KBM-7 (cell line): ENCODE data around the gene IP6K1.
"Not testable (repeated sequence)": the region's sequence is repeated elsewhere in the genome, so short reads cannot be mapped to it uniquely, and the experiment has no call there.

Source experiments
- DNase-seq: peaks from one replicate; pipeline ENCODE4 v3.0.0-alpha.2; 2015
- in situ Hi-C: fragments of 300-500 bp; cut with MboI; formaldehyde crosslinking; loops from 2 replicates; pipeline ENCODE4 v1.14.3; 2020; ENCODE audit warnings: low sequenced_read_pairs, low pct_unique_long_range_greater_than_20kb, mixed read lengths

The IP6K1 gene

DNA sequence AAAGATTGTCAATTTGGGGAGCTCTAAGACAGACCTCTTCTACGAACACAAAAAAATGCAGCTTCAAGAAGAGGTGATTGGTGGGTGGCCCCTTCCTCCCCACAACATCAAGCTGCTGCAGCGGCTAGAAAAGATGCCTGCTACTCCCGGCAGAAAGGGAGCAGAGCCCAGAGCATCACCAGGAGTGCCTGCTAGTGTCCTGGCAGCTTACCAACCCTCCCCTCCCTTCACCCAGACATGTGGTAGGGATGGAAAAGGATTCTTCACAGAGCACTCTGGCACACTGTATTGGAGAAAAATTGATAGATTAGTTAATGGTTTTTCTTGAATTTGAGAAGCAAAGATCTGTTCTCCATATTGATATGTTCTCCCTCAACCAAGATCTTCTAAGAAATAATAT, 10.8 kb downstream of the IP6K1 start:
- in situ Hi-C loops, result no loop called here
- no peak for DNase-seq

DNA sequence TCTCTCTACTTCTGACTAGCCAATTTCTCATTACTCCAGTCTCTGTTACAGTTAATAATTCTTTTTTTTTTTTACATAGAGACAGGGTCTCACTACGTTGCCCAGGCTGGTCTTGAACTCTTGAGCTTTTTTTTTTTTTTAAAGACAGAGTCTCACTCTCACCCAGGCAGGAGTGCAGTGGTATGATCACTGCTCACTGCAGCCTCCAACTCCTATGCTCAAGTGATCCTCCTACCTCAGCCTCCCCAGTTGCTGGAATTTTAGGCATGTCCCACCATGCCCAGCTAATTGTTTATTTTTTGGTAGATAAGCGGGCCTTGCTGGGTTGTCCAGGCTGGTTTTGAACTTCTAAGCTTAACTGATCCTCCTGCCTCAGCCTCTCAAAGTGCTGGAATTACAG, 13.6 kb downstream of the IP6K1 start:
- in situ Hi-C loops, result no loop called here
- DNase-seq, result no peak

DNA sequence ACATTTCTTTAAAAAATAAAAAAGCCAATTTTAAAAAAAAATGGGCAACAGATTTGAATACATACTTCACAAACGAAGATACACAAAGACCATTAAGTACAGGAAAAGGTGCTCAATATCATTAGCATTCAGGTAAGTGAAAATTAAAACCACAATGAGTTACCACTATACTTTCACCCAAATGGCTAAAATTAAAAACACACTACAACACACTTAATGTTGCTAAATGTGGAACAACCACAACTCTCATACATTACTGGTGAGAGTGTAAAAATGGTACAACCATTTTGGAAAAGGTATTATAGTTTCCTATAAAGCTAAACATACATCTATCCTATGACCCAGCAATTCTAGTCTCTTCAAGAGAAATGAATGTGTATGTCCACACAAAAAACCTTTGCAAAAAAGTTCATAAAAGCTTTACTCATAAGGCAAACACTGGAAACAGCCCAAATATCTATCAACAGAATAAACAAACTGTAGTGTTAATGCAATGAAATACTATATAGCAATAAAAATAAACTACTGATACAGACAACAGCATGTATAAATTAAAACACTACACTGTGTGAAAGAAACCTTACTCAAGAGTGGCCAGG, 14.9 kb downstream of the IP6K1 start:
- DNase-seq, result no peak
- in situ Hi-C loops, result no loop called here

DNA sequence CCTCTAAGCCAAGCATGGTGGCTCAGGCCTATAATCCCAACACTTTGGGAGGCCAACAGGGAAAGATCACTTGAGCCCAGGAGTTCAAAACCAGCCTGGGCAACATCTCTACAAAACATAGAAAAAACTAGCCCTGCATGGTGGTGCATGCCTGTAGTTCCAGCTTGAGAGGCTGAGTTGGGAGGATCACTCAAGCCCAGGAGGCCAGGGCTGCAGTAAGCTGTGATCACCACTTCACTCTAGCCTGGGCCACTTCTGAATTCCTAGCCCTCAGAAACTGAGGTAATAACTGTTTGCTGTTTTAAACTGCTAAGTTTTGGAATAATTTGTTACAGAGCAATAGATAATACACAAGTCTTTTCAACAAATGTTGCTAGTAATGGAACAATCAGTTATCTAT, 16.4 kb downstream of the IP6K1 start:
- in situ Hi-C loops, result no loop called here
- no peak for DNase-seq

DNA sequence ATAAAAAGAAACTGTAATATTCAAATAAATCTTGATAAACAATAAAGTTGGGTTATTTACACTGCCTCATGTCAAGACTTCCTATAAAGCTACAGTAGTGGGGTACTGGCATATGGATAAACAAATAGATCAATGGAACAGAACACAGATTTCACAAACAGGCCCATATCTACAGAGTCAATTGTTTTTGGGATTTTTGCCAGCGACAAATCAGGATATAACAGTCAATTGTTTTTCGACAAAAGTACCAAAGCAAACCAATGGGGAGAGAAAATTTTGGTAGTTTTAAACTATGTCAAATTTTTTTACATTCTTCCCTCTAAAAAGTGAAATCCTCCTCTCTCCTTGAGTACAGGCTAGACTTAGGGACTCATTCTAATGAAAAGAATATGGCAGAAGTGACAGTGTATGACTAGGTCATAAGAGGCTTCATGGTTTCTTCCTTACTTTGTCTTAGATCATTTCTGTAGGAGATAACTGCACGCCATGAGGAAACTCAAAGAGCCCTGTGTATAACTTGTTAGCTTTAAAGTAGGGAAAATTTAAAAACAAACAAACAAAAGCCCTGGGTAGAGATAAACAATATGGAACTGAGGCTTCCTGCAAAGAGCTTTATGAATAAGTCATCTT, 16.9 kb downstream of the IP6K1 start:
- in situ Hi-C loops, result no loop called here
- no peak for DNase-seq

DNA sequence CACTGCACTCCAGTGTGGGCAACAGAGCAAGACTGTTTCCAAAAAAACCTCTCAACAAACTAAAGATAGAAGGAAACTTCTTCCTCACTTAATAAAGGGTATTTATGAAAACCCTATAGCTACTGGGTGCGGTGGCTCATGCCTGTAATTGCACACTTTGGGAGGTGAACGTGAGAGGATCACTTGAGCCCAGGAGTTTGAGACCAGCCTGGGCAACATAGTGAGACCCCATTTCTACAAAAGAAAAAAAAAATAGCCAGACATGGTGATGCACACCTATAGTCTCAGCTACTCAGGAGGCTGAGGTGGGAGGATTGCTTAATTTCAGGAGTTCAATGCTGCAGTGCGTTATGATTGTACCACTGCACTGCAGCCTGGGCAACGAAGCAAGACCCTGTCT, 22.4 kb downstream of the IP6K1 start:
- in situ Hi-C loops, result no loop called here
- no peak for DNase-seq

DNA sequence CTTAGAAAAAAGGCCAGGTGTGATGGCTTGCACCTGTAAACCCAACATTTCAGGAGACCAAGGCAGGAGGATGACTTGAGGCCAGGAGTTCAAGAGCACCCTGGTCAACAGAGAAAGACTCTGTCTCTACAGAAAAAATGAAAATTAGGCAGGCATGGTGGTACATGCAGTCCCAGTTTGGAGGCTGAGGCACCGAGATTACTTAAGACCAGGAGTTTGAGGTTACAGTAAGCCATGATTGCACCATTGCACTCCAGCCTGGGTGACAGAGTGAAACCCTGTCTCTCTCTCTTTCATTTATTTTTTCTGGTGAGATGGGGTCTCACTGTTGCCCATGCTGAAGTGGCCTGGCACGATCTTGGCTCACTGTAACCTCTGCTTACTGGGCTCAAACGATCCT, 24.7 kb downstream of the IP6K1 start:
- no peak for DNase-seq
- in situ Hi-C loops, result no loop called here

DNA sequence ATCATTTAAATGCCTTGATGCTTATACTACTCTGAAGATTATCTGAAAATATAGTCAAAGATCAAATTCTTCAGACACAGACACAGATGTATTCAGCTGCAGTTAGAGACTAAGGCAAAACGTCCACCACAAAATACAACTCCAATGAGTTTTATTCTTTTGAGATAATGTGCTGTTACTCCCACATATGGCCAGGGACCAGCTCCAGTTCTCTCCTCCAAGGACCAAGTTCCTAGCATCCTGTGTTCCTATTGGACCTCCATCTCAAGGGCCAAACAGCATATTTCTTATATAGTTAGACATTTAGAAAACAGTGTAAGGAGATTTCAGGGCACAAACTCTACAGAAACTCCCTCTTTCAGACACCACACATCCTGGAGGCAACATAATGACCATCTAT, 27.1 kb downstream of the IP6K1 start:
- no peak for DNase-seq
- in situ Hi-C loops, result no loop called here

DNA sequence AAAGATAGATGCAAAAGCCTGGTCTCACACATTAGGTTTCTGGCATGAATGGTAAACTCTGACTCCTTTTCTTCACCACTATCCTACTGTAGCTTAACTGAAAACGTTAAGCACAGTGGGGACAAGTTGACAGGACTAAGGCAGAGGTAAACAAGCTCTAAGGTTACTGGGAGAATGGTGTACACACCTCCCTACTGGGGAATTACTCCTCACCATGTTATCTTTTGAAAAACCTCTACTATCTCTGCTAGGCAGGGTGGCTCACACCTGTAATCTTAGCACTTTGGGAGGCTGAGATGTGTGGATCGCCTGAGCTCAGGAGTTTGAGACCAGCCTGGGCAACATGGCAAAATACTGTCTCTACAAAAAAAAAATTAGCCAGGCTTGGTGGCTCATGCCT, 29.1 kb downstream of the IP6K1 start:
- no peak for DNase-seq
- in situ Hi-C loops, result no loop called here

DNA sequence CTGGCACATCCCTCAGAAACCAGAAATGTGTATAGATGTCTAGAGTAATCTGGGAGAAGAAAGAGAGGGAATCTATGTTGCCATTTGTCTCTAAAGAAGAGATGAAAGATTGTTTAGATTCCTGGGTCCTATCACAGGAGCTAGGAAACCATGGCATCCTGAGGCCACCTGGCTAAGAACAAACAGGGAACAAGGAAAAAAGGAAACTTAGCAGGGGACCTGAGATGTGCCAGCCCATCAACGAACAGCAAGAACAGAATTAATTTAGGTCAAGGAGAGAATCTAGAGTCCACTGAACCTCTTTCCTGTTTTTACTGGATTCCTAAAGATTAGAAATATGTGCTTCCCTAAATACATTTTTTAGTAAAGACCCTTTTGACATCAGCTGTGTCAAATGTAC, 30.3 kb downstream of the IP6K1 start:
- in situ Hi-C loops, result no loop called here
- DNase-seq, result no peak

DNA sequence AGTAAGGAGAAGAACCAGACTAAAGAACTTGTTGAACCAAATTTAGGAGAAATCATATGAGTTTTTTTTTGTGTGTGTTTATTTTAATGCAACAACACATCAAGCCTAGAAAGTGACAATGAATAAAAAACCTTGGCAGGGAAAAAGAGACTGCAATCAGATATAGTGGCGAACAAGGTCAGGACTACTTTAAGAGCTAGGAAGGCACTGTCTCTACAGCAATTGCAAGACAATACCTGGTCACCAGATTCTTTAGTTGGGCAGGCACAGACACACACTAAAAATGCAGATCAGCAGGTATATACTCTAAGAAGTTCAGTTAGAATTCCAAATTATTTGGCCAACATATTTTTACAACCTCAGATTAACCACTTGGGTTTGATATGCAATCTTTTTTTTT, 31.8 kb downstream of the IP6K1 start:
- in situ Hi-C loops, result no loop called here
- no peak for DNase-seq

DNA sequence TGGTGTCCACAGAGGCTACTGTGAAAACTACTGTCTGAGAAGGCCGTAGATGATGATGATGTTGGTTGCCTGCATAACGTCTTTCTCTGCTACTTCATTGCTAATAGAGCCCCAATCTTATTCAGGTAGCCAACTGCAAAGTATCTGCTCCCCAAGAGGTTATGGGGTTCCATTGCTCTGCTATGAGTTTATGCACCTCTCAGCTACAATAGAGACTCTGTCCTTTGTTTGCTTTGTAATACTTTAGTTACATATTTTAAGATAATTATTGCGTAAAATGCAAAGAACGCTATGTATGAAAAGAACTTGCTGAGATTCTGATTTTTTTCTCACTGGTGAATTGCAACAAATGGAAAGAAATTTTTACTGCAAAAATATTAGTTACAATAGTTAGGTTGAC, 34.8 kb downstream of the IP6K1 start:
- in situ Hi-C loops, result no loop called here
- DNase-seq, result no peak

DNA sequence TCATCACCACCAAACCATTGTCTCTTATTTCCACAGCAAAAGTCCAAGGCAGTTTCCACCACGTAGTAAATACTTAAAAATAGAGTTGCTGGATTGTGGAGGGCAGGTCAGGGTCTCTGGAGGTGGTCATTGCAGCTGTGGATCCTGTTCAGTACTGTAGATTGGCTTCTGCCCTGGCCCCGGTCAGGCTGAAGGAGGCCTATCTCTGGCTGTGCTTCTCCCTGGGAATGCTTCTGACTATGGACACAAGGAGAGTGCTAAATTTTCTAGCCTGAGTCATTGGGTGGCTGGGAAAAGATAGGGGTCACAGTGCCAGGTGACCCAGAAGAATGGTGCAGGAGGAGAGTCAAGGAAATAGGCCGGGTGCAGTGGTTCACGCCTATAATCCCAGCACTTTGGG, 36.3 kb downstream of the IP6K1 start:
- in situ Hi-C loops, result no loop called here
- DNase-seq, result no peak

DNA sequence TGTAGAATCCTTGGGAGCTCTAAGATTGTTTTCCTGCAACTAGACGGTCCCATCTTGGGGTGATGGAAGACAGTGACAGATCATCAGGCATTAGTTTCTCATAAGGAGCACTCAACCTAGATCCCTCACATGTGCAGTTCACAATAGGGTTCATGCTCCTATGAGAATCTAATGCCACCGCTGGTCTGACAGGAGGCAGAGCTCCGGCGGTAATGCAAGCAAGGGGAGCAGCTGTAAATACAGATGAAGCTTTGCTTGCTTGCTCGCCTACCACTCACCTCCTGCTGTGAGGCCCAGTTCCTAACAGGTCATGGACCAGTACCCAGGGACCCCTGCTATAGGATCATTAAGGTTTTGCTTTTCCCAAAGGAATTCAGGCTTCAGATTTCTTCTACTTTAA, 37.5 kb downstream of the IP6K1 start:
- in situ Hi-C loops, DNase-seq: not testable (repeated sequence)

DNA sequence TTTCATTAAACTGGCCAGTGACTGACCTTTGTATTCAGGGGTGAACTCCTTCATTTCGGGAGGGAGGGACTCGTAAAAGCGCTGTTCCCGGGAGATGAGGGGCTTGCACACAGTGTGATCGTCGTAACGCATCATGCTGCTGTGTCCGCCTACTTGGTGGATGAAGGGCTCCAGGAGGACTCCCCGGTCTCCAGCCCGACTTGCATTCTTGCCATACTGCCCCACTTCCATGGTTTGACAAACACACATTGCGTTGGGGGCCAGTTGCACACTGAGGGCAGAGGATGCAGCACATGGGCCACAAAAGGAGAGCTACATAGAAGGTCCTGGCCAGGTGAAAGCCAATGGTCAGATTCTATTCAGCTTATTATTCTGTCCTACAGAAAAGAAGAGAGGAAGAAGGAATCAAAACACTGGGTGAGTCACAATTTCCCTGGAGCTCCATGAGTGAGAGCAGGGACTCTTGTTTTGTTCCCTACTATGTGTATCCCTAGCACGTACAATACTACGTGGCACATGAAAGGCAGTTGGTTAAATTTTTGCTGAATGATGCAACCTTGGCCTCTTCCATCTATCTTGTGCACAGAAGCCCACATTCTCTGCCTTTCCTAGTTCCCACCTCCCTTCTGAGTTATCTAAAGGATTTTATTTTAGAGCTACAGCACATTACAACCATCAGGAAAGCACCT, 38.4 kb downstream of the IP6K1 start:
- in situ Hi-C loops, result no loop called here
- DNase-seq, result no peak

DNA sequence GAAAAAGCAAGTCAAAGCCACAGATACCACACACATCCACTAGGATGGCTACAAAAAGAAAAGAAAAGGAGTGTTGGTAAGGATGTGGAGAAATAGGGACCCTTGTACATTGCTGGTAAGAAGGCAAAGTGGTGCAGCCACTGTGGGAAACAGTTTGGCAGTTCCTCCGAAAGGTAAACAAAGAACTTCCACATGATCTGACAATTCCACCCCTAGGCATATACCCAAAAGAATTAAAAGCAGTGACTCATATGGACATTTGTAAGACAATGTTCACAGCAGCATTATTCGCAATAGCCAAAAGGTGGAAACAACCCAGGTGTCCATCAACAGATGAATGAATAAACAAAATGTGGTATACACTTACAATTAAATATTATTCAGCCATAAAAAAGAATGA, 40.4 kb downstream of the IP6K1 start:
- in situ Hi-C loops, result no loop called here
- no peak for DNase-seq

DNA sequence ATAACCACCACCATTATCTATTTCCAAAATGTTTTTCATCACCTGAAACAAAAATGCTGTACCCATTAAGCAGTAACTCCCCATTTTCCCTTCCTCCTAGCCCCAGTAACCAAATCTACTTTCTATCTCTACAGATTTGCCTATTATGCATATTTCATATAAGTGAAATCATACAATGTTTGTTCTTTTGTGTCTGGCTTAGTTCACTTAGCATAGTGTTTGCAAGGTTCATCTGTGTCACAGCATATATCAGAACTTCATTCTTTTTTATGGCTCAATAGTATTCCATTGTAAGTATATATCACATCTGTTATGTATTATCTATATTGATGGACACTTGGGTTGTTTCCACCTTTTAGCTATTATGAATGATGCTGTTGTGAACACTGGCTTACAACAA, 45.9 kb downstream of the IP6K1 start:
- in situ Hi-C loops, result no loop called here

DNA sequence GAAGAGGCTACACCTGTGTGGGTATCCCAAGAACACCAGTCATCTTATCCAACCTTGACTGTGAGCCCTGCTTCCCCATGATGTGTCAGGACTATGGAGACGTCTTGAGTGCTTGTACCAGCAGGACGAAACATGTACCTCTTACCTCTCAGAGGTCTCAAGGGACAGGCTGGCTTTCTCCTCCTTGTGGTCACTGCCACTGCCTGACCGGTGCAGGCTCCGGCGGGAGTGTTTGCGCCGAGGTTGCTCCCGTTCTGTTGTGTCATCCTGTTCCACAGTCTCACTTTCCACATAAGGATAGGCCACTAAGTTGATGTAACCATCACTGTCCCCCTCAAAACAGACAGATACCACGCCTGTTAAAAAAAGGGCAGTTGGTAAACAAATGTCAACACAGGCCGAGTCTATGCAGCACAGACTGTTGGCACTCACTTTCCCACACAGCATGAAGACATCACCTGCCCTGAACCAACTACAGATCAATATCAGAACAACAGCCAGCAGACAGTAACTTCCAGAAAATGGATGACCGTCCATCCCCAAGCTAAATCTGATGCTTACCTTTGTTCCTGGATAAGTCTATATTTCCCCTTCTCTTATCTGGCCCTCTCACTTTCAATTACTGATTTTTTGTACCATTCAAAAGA, 48.2 kb downstream of the IP6K1 start:
- in situ Hi-C loops, result no loop called here
- no peak for DNase-seq

More for the DNA sequence above, 45.9 kb downstream of the IP6K1 start:
- DNase-seq, result no peak

DNA sequence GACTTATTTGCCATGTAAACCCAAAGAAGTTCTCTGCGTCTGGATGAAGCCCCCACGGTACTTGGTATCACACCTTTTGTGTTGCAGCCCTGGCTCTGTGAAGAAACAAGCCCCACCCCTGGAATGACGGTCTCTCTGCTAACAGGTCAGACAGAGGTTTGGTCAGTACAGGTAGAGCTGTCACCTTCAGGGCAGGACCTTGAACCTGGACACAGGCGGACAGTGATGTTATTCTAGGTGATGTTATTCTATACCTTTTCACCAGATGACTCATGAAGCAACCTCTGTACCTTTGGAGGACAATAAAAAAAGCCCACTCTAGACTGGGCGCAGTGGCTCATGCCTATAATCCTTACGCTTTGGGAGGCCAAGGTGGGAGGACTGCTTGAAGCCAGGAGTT, 51.6 kb downstream of the IP6K1 start:
- no peak for DNase-seq
- in situ Hi-C loops, result no loop called here

DNA sequence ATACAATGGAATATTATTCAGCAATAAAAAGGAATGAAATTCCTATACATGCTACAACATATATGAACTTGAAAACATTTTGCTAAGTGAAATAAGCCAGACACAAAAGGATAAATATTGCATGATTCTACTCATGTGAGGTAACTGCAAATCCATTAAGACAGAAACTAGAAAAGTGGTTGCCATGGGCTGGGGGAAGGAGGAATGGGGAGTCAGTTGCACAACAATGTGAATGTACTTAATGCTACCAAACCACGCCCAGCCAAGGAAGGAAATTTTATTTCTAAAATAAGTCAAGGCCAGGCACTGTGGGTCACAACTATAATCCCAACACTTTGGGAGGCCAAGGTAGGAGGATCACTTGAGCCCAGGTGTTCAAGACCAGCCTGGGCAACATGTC, 52.8 kb downstream of the IP6K1 start:
- no peak for DNase-seq
- in situ Hi-C loops, result no loop called here
